Stimulated activated CD4-positive, alpha-beta T cell treated with anti-CD3 and anti-CD28 coated beads, Interleukin-1b, Interleukin-23, amount 100 ng/mL, for 24 hours (primary cell): ENCODE results near the gene MAML3.

Experiments
- DNase-seq, 4 experiments: peaks; one replicate each; pipeline ENCODE4 v3.0.0-alpha.2; 2020; ENCODE audit warnings: low read depth in 4 of 4, low spot score in 1 of 4

The MAML3 gene

DNA sequence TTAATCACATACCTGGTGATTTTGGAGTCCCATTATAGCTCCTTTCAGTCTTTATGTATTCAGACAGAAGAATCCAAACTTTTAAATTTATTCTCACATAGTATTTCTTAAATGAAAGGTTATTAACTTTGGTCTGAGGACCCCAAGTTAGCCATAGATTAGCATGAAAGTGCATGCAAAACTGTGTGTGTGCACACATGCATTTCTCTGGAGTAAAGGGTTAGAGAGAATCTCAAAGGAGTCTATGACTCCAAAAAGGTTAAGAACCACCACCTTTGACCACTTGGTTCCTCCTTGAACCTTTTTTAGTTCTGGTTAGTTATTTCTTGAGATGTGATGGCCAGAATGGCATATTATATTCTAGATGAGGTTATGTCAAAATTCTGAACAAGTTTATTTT lies 386.4 kb downstream of the MAML3 start:
- no peak for DNase-seq

DNA sequence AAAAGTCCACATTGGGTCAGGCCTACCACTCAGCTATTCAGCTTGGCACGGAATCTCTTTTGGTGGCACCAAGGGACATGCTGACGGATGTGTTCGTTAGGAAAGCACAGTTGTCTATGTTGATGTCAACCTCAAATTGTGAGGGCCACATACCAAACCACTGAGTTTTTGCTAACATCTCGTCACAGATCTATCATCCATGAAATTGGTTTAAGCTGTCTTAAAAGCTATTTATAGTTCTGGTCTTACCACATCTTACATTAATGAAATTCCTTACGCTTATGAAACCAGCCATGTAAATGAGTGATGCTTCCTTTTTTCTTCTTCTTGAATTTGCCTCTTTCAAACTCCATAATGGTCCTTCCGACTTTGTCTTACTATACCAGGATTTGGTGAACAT lies 386.8 kb downstream of the MAML3 start:
- DNase-seq: no peak

DNA sequence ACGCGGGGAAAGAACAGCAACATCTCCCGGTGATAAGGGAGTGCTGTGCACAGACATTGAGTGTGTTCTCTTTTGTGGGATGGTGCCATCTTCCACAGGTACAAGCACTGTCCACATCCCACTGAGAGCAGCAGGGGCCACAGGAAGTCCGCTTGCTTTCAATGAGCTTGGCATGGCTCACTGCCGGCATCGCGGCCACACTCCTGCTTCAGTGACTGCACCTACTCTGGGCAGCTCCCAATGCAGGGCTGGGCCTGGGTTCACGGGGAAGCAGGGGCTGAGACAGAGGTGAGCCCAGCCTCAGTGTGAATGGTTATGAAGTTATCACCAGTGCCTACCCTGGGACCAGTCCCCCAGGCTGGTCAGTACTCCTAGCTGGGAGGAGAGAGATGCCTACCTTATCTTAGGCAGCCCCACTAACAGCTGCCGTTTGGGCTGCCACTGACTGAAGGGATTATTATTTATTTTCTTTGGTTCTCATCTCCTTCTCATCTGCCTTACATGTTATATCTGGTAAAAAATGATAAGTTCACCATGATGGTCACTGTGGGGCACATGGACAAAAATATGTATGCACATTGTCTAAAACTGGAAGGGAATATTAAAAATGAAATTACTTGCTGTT lies 389.2 kb downstream of the MAML3 start:
- DNase-seq: no peak

DNA sequence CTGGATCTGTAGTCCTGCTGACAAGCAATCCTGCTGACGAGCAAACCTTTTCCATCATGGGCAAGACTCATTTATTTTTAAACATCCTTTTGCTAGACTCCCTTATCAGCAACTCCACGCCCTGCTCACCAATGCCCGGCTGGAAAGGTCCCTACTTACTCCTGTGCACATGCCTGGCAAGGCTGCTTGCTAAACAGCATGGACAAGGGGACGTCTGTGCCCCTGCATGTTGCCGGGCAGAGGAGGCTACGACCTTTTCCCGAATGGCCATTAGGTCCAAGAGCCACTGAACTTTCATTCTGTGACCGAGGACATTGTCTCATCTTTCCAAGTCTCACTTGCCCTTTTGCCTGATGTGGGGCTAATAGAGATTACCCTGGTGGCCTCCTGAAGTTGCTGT lies 389.8 kb downstream of the MAML3 start:
- DNase-seq: no peak

DNA sequence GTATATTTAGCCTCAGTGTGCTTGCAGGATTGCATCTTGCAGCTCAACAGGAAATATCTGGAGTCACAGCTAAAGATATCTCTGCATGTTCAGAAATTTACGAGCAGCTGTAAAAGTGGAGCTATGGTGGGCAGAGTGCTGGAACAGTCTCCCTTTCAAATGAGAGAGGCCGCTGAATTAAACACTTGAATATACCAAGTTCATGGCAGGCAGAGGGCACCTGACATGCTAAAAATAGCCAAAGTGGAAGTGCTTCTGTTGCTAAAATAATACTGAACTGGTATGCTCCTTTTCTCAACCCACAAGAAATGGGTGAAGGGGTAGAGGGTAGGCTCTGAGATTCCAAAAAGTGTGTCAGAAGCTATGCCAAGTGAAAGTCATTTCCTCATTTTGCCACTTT lies 390.3 kb downstream of the MAML3 start:
- DNase-seq: no peak

DNA sequence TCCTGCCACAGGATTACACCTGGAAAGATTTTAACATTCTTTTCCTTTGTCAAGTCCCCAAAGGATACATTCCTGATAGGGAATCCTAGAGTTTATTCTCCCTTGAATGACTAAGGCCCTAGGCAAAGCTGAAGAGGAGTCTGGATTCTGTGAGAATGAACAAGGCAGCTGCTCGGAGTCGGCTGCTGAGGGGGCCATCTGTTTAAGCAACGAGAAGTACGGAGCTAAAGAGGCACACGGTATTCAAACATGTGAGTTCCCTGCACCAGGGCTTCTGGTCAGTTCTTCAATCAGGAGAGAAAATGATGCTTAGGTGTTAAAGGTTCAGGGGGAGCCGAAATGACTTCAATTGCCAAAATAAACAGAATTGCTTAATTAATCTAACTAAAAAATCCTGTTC lies 390.8 kb downstream of the MAML3 start:
- no peak for DNase-seq

DNA sequence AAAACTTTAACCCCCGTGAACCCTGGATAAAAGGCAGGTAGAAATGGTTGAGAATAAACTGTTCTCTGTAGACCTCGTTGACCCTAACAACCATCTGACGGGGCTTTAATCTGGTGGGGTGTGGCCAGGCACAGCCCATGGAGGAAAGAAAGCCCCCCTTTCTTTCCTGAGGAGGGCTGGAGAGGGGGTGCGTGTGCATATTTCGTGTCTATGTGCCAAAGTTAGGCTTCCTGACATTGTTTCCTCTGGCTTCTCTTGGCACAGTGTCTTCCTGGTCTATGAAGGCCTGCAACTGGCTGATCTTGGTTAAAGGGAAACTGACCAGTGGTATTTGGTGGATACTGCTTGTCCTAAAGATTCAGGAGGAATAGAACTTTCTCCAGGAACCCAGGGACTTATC lies 391.3 kb downstream of the MAML3 start:
- no peak for DNase-seq

DNA sequence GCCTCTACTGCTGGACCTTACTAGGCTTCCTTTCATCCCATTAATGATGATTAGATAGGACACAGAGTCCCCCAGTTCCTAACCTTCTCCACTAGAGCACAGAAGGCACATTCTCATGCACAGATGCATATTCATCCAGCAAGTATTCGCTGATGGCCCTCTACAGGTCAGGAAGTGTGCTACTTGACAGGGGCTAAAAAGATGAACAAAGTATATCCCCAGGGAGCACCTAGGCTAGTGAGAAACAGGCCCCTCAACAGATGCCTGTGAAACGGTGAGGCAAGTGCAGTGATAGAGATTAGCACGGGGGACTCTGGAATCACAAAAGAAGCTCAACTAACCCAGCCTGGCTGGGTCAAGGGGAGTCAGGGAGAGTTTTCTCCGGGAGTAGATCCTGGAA lies 392.5 kb downstream of the MAML3 start:
- no peak for DNase-seq

DNA sequence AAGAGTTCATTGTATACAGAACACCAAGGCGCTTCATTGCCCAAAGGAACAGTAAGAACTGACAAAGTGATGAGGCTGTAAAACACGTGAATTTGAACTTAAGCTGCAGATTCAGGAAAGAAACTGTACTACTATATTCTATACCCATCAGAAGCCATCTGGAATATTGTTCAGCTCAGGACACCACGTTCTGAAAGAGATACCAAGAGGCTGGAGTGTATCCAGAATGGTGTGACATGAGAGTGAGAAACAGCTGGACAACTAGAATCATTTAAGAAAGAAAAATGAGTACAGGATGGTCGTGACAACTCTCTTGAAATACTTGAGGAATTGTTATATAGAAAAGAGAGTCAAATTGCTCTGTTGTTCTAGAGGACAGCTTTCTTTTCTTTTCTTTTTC lies 393.4 kb downstream of the MAML3 start:
- no peak for DNase-seq

DNA sequence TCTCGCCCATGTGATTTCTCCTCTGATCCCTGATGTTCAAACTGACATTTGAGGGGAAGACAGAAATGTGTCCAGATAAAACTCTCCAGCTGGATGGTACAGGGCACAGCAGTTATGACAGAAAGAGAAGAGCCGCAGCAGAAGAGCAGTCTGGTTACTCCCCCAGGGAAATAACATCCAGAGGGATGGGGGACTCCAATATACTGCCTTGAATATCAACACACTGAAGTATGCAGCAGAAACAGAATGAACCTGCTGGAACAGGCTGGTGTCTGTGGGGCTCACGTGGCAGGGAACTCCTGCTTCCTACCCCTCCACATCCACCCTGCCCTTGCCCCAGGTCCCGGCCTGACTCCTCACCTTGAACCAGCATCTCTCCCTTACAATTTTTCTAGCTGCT lies 394.9 kb downstream of the MAML3 start:
- no peak for DNase-seq

DNA sequence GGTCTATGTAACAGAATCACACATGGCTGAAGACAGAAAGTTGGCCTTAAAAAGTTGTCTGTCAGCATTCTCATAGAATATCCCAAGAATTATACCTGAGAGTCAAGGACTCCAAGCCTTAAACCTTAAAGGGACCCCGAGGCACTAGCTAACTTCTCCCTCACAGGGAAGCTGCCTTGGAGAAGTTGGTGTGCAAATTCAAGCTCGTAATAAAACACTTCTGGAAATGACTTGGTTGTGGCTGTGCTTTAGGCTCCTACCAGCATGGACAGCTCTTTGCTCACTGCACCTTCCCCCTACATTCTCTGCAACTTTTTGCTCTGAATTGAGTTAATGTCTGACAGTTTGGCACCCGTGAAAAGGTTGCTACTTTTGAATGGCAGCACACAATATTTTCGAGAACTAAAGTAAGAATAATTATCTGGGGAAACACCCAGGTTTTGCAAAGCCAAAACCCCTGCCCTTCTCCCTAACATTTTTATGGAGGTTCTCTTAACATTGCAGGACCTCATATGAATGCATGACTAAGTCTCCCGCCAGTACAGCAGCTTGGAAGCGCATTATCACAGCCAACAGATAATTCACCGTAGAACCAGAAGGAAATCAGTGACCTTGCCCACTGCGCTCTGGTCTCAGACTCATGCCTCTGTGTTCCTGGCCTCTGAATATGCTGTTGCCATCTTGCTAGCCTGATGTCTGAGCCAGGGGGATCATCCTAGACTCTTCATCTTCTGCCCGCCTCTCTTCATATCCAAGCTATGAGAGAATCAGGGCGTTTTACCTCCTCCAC lies 397.4 kb downstream of the MAML3 start:
- no peak for DNase-seq

DNA sequence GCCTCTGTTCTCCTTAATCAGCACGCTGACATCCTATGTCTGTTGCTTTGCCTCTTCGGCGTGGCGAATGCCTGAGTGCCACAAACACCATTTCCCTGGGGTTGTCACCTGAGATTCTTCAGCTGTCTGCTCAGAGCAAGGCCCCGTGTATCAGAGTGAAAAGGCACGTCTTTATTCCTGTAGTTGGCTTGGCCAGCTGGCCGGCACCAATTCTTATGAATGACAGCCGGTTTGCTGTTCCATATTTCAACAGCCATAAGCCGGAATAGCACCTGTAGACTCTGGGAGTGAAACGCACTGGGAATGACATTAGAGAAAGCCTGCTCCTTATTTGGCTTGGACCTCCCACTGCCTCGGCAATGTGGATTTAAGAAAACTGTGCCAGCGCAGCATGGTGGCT lies 399.0 kb downstream of the MAML3 start:
- no peak for DNase-seq

DNA sequence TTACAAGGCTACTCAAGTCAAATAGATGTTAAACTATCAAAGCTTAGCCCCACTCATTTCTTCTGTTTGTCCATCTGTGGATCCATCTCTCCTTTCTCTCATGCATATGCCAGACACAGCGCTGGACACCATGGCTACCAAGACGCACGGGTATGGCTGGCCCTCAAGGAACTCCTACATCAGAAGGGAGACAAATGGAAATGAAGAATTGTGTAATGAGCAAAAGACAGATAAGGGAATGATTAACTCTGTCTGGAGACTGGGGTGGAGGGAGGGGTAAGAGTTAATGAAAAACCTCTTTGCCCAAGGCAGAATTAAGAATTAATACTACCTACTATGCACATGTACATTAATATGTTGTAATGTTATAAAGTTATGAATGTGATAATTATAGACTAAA lies 400.3 kb downstream of the MAML3 start:
- DNase-seq: no peak

DNA sequence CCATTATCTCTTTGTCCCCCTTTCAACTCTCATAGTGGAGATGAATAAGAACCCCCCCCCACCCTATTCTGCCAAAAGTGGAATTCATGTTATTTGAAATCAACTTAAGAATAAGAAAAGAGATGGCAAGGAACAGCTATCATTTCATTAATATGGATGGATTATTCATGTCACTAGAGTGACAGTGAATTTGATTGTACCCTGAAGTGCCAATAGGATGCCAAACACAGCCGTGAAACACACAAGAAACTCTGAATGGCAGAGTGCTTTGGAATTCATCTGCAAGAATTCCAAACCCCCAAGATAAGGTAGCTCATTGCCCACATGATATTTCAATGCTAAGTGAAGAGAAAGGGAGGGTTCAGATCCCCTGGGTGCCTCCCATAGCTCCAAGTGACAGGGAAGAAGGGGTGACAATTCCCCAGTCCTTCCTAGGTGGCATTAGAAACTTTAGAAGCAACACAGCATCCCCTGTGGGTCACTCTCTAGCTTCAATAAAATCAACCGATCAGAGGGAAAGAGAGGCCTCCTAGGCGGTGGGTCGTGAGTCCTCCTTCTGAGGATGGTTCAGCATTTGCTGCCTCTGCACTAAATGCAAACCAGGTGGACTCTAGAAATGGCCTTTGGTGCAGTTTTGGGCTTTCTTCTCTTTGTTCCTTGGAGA lies 404.0 kb downstream of the MAML3 start:
- DNase-seq: no peak

DNA sequence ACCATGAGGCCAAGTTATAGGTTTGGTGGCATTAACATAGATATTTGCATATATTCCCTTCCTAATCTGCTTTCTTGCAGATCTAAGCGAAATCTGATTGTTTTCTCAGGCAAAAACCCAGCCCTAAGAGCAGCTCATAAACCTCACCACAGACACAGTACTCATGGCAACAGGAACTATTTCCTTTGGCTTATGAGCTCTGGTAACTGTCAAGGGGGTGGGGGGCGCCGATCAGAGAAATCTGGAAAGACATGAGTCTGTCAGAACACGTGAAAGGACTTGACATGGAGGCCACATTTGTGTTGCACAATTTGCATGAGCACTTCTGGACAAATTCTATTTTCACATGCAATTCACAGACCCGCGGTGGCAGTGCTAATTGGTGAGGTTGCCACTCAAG lies 404.6 kb downstream of the MAML3 start:
- no peak for DNase-seq

DNA sequence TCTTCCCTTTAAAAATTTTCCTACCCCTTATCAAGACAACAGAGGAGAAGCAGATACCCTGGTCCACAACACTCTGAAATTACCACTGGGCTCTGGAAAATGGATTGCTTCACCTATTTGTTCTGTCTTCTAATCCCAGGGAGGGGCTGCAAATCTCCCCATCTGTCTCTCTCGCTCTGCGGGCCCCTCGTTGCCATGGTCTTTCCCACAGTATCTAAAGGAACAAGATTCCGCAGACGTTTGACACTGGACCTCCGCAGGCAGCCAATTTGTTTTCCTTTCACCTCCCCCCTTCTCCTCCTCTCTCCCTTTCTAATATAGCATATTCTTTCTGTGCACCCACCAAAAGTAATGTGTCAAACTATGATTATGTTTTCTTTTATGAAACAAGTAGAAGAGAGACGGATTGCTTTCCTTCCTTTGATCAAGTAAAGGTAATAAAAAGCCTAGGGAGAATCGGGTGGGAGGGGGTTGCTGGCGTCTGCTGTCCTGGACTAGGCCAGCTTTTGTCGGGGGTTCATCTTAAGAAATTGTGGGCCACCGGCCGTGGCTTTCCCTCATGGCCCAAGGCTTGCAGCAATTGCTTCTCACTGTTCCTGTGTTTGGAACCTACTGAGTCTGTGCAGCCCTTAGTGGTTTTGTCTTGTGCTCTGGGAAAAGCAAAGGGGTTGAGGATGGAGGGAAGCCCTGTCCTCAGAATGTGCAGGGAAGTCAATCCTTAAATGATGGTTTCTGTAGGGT lies 407.4 kb downstream of the MAML3 start:
- DNase-seq: no peak

DNA sequence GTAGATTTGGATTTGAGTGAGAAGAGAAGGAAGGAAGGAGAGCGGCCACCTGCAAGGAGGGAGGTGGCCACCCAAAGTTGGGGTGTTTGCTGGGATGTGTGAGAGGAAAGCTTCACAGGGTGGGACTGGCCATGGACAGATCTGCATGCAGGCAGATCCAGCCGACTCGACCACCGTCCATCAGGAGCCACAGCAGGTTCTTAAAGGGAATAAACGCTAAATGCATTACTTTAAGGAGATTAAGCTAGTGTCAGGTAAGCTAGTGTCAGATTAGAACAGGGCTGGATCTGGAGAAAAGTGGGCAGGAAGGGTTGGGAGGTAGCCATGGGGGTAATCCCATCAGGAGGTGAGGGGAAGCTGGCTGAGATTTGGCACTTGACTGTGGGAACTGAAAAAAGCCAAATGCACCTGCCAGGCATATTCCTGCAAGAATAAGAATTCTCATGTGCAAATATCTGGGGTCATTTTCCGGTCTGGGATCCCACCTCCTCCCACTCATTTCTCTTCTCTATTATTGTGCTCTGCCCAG lies 408.8 kb downstream of the MAML3 start:
- DNase-seq: no peak

DNA sequence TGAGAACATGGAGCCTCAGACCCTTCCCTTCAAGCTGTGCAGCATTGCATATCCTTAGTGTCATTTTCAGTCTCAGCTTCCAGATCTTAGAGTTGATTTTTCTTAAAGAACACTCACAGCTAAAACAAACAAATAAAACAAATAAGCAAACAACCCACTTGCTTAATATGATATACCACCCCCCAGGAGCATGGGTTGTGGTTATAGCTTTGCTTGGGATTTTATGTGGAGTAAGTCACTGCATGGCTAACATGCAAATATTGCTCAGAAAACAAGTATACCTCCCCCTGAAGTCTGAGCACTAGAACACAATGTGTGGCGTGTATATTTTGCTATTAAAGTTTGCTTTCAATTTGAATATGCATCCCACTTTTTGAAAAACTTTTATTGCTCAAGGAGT lies 409.8 kb downstream of the MAML3 start:
- no peak for DNase-seq

DNA sequence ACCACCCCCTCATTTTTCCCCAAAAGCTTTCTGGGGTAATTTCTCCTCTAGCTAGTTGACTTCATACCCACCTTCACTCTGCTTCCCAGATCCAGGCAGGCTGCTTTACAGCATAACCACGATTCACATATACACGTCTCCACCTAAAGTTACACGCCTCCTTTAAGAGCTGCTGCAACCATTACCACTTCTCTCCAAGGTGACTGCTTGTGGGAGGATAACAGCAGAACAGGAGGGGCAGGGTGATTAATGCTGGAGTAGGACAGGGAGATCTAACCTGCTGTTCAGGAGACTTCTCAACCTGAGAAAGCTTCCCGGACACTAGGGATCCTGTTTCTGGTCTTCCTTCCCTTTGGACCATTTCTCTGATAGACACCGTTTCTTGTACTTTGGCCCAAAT lies 411.0 kb downstream of the MAML3 start:
- no peak for DNase-seq

DNA sequence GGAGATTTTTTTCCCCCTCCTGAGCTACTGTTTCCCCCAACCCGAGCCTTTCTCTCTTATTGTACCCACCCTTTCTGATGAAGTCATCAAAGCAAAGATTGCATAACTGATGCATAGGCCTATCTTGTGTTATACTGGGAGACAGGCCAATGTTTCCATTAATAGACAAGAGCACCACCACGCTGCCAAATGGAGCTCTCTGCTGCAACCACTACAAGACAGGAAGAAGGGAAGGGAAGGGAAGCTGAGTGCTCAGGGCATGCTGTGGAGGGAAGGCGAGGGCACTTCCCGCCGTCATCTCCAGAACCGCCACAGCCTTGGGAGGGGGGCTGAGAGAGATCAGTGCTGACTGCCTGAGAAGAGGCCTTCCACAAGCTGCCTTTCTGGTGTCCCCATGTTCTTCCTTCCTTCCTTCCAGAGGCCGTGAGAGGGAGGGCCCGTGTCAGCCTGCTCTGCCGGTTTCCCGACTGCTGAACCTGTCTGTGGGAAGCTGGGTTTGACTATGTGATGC lies 413.4 kb downstream of the MAML3 start:
- DNase-seq: no peak

DNA sequence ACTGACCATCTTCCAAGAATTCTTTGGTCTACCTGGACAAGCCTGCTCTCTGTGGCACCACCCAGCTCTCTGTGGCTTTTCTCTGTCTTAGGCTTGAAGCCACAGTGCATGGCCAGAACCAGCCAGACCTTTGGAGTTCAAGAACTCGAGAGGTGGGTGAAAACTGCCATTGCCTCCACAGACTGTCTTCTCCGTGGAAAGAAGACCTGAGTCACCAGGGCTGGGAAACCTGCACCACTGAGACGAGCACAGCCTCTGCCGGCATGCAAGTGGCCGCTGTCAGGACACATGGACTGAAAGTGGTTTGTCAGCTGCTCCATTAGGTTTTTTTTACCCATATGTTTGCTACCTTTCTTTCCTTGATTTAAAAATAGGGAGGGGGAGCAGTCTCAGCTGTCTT lies 413.9 kb downstream of the MAML3 start:
- no peak for DNase-seq
